ENCODE data around the gene PRPSAP1.

The PRPSAP1 gene

GRCh38 chr17:76386966-76387765 lies 33.5 kb upstream of the PRPSAP1 start:
- Histone ChIP-seq H3K4me3 (ENCODE audit: control insufficient read depth in 1 of 7, extremely low read depth in 1 of 7, insufficient read depth in 4 of 7, low read depth in 2 of 7, low read length in 6 of 7) (no peak overlapping the region), H3K27me3 (replicated peaks in 2 of 5; ENCODE audit: control insufficient read depth in 4 of 5, insufficient read depth in 5 of 5, low read length in 4 of 5) (peaks cover 0 to 13% (median 0%) of the 10 kb centered on the region in 5 experiments), H3K36me3 (ENCODE audit: control insufficient read depth in 4 of 4, insufficient read depth in 4 of 4, low read length in 3 of 4) (peaks cover 4 to 27% (median 19%) of the 10 kb centered on the region in 4 experiments), H3K4me1 (ENCODE audit: control extremely low read depth in 1 of 4, control insufficient read depth in 4 of 4, insufficient read depth in 4 of 4, low read length in 3 of 4) (peaks cover 0 to 44% (median 41%) of the 10 kb centered on the region in 4 experiments), H3K27ac (ENCODE audit: insufficient read depth in 1 of 2, low read depth in 1 of 2, low read length in 2 of 2, poor library complexity in 1 of 2, severe bottlenecking in 2 of 2) (no peak overlapping the region), H3K9me3 (ENCODE audit: control extremely low read depth in 1 of 5, control insufficient read depth in 4 of 5, insufficient read depth in 2 of 5, low read depth in 1 of 5, low read length in 4 of 5) (no peaks in the 10 kb centered on the region)
- ChIA-PET CTCF (interaction anchor here (0.7 to 13.2 kb wide), 9 partner anchors 12 to 83 kb away, joined by 3 to 118 read pairs (median 11); partner anchors contain the start of gene PRPSAP1), POLR2A (no interaction called here)
- 97% methylated on average over 24 of the region's 31 CpGs for WGBS (ENCODE audit: insufficient coverage)
- no peak for DNase-seq

- POLR2A ChIA-PET: interaction anchor here (0.6 to 1.6 kb wide), 3 partner anchors 32 to 421 kb away, joined by 3 to 12 read pairs (median 6); partner anchors contain the start of gene PRPSAP1
- Histone ChIP-seq H3K4me1 (ENCODE audit: control extremely low read depth in 1 of 4, control insufficient read depth in 4 of 4, insufficient read depth in 4 of 4, low read length in 3 of 4) (peaks cover 0 to 54% (median 50%) of the 10 kb centered on the region in 4 experiments), H3K4me3 (ENCODE audit: control insufficient read depth in 1 of 7, extremely low read depth in 1 of 7, insufficient read depth in 4 of 7, low read depth in 2 of 7, low read length in 6 of 7) (peak overlapping the region in 5 of 7 experiments; percentile 26 to 75 (median 61)), H3K27me3 (replicated peaks in 2 of 5; ENCODE audit: control insufficient read depth in 4 of 5, insufficient read depth in 5 of 5, low read length in 4 of 5) (peaks cover 0 to 13% (median 0%) of the 10 kb centered on the region in 5 experiments), H3K36me3 (ENCODE audit: control insufficient read depth in 4 of 4, insufficient read depth in 4 of 4, low read length in 3 of 4) (peaks cover 1 to 21% (median 11%) of the 10 kb centered on the region in 4 experiments), H3K9me3 (ENCODE audit: control extremely low read depth in 1 of 5, control insufficient read depth in 4 of 5, insufficient read depth in 2 of 5, low read depth in 1 of 5, low read length in 4 of 5) (no peaks in the 10 kb centered on the region), H3K27ac (ENCODE audit: insufficient read depth in 1 of 2, low read depth in 1 of 2, low read length in 2 of 2, poor library complexity in 1 of 2, severe bottlenecking in 2 of 2) (no peak overlapping the region)
- WGBS (ENCODE audit: insufficient coverage): 41% methylated on average over 52 of the region's 52 CpGs
- CTCF ChIA-PET: interaction anchor here (0.8 to 13.2 kb wide), 15 partner anchors 10 to 82 kb away, joined by 3 to 118 read pairs (median 5); partner anchors contain the start of gene PRPSAP1
- DNase-seq: peak; percentile 86 to 90 (median 87)
Observed at GRCh38 chr17:76385892-76386786, 32.4 kb upstream of the PRPSAP1 start.

- ChIA-PET CTCF (interaction anchor here (0.7 to 13.2 kb wide), 15 partner anchors 9 to 81 kb away, joined by 3 to 118 read pairs (median 5); partner anchors contain the start of gene PRPSAP1), POLR2A (interaction anchor here (0.6 to 1.6 kb wide), 3 partner anchors 20 to 88 kb away, joined by 3 to 12 read pairs (median 6); partner anchors contain the start of gene PRPSAP1)
- peak in 2 of 3 donors; percentile 65 to 76 for DNase-seq
- Histone ChIP-seq H3K27me3 (replicated peaks in 2 of 5; ENCODE audit: control insufficient read depth in 4 of 5, insufficient read depth in 5 of 5, low read length in 4 of 5) (peaks cover 0 to 13% (median 0%) of the 10 kb centered on the region in 5 experiments), H3K4me3 (ENCODE audit: control insufficient read depth in 1 of 7, extremely low read depth in 1 of 7, insufficient read depth in 4 of 7, low read depth in 2 of 7, low read length in 6 of 7) (peak overlapping the region in 6 of 7 experiments; percentile 53 to 75 (median 60)), H3K36me3 (ENCODE audit: control insufficient read depth in 4 of 4, insufficient read depth in 4 of 4, low read length in 3 of 4) (peaks cover 0 to 12% (median 6%) of the 10 kb centered on the region in 4 experiments), H3K9me3 (ENCODE audit: control extremely low read depth in 1 of 5, control insufficient read depth in 4 of 5, insufficient read depth in 2 of 5, low read depth in 1 of 5, low read length in 4 of 5) (no peaks in the 10 kb centered on the region), H3K4me1 (ENCODE audit: control extremely low read depth in 1 of 4, control insufficient read depth in 4 of 4, insufficient read depth in 4 of 4, low read length in 3 of 4) (peaks cover 0 to 56% (median 51%) of the 10 kb centered on the region in 4 experiments), H3K27ac (ENCODE audit: insufficient read depth in 1 of 2, low read depth in 1 of 2, low read length in 2 of 2, poor library complexity in 1 of 2, severe bottlenecking in 2 of 2) (no peak overlapping the region)
- WGBS (ENCODE audit: insufficient coverage): under 1% methylated on average over 71 of the region's 74 CpGs
Observed at GRCh38 chr17:76384987-76385891, 31.5 kb upstream of the PRPSAP1 start.

- POLR2A ChIA-PET: interaction anchor here (0.6 to 1.5 kb wide), 3 partner anchors 11 to 30 kb away, joined by 3 to 7 read pairs (median 4); partner anchors contain the start of gene PRPSAP1
- WGBS (ENCODE audit: insufficient coverage): under 1% methylated on average over 117 of the region's 118 CpGs
- peaks cover 0 to 56% (median 51%) of the 10 kb centered on the region in 4 experiments for H3K4me1 ChIP-seq (ENCODE audit: control extremely low read depth in 1 of 4, control insufficient read depth in 4 of 4, insufficient read depth in 4 of 4, low read length in 3 of 4)
Observed at GRCh38 chr17:76384222-76384986, 30.7 kb upstream of the PRPSAP1 start, which contains the start of gene SPHK1. SPHK1 (plus strand) TSS chr17:76384609; CDS start chr17:76385645, 1,036 bp downstream.

GRCh38 chr17:76383546-76384221 lies 30.0 kb upstream of the PRPSAP1 start:
- 0% methylated on average over 52 of the region's 65 CpGs for WGBS (ENCODE audit: insufficient coverage)
- peaks cover 0 to 60% (median 53%) of the 10 kb centered on the region in 4 experiments for H3K4me1 ChIP-seq (ENCODE audit: control extremely low read depth in 1 of 4, control insufficient read depth in 4 of 4, insufficient read depth in 4 of 4, low read length in 3 of 4)
- peaks cover 0 to under 1% (median 0%) of the 10 kb centered on the region in 4 experiments for H3K36me3 ChIP-seq (ENCODE audit: control insufficient read depth in 4 of 4, insufficient read depth in 4 of 4, low read length in 3 of 4)
- H3K4me3 ChIP-seq (ENCODE audit: control insufficient read depth in 1 of 7, extremely low read depth in 1 of 7, insufficient read depth in 4 of 7, low read depth in 2 of 7, low read length in 6 of 7): peak overlapping the region; percentile 40 to 75 (median 60)
- H3K27ac ChIP-seq (ENCODE audit: insufficient read depth in 1 of 2, low read depth in 1 of 2, low read length in 2 of 2, poor library complexity in 1 of 2, severe bottlenecking in 2 of 2): peak overlapping the region in 1 of 2 experiments; percentile 34
- H3K9me3 ChIP-seq (ENCODE audit: control extremely low read depth in 1 of 5, control insufficient read depth in 4 of 5, insufficient read depth in 2 of 5, low read depth in 1 of 5, low read length in 4 of 5): no peaks in the 10 kb centered on the region
- POLR2A ChIA-PET: interaction anchor here (0.9 to 1.5 kb wide), 3 partner anchors 10 to 30 kb away, joined by 3 to 7 read pairs (median 4); partner anchors contain the start of gene PRPSAP1
- H3K27me3 ChIP-seq (replicated peaks in 2 of 5; ENCODE audit: control insufficient read depth in 4 of 5, insufficient read depth in 5 of 5, low read length in 4 of 5): peaks cover 0 to 13% (median 0%) of the 10 kb centered on the region in 5 experiments
- CTCF ChIA-PET: interaction anchor here (0.6 to 13.2 kb wide), 3 partner anchors 15 to 274 kb away, joined by 4 to 118 read pairs (median 41); partner anchors contain the start of gene PRPSAP1
- DNase-seq: peak in 2 of 3 donors; percentile 70 to 81

More at GRCh38 chr17:76384222-76384986, 30.7 kb upstream of the PRPSAP1 start, which contains the start of gene SPHK1:
- peaks cover 0 to 7% (median under 1%) of the 10 kb centered on the region in 4 experiments for H3K36me3 ChIP-seq (ENCODE audit: control insufficient read depth in 4 of 4, insufficient read depth in 4 of 4, low read length in 3 of 4)
- peak in 2 of 3 donors; percentile 54 to 64 for DNase-seq
- H3K9me3 ChIP-seq (ENCODE audit: control extremely low read depth in 1 of 5, control insufficient read depth in 4 of 5, insufficient read depth in 2 of 5, low read depth in 1 of 5, low read length in 4 of 5): no peaks in the 10 kb centered on the region
- H3K27me3 ChIP-seq (replicated peaks in 2 of 5; ENCODE audit: control insufficient read depth in 4 of 5, insufficient read depth in 5 of 5, low read length in 4 of 5): peaks cover 0 to 13% (median 0%) of the 10 kb centered on the region in 5 experiments
- H3K4me3 ChIP-seq (ENCODE audit: control insufficient read depth in 1 of 7, extremely low read depth in 1 of 7, insufficient read depth in 4 of 7, low read depth in 2 of 7, low read length in 6 of 7): peak within 1 kb of the TSS; percentile 40 to 75 (median 60)
- peak within 1 kb of the TSS in 1 of 2 experiments; percentile 34 for H3K27ac ChIP-seq (ENCODE audit: insufficient read depth in 1 of 2, low read depth in 1 of 2, low read length in 2 of 2, poor library complexity in 1 of 2, severe bottlenecking in 2 of 2)
- CTCF ChIA-PET: interaction anchor here (0.7 to 13.2 kb wide), 9 partner anchors 8 to 87 kb away, joined by 3 to 118 read pairs (median 11); partner anchors contain the start of gene PRPSAP1
